Ascending aorta (tissue), 2 donors: Measurements from ENCODE around the gene KRTAP10-3. TPM values are rescaled to one million over a fixed set of nuclear protein-coding genes. Genes with fewer than 3 reads are reported as not detected.

Source experiments
- DNase-seq, 2 donors: peaks; one replicate each; pipeline ENCODE4 v3.0.0-alpha.2; 2019; ENCODE audit warnings: low spot score in 2 of 2
- H3K27ac ChIP-seq, 2 donors: fragments of 200-600 bp; sonication (generic); one replicate each; pipeline ENCODE4 v1.5.1; 2016 to 2017; ENCODE audit warnings: mild to moderate bottlenecking in 1 of 2
- H3K27me3 ChIP-seq: fragments of 200-600 bp; sonication (generic); one replicate; pipeline ENCODE4 v1.5.1; 2017
- H3K36me3 ChIP-seq, 2 donors: fragments of 200-600 bp; sonication (generic); one replicate each; pipeline ENCODE4 v1.5.1; 2016
- H3K4me1 ChIP-seq, 2 donors: fragments of 200-600 bp; sonication (generic); one replicate each; pipeline ENCODE4 v1.5.1; 2016 to 2017; ENCODE audit warnings: mild to moderate bottlenecking in 1 of 2
- H3K4me3 ChIP-seq, 2 donors: fragments of 200-600 bp; sonication (generic); one replicate each; pipeline ENCODE4 v1.5.1; 2016 to 2017; ENCODE audit warnings: mild to moderate bottlenecking in 1 of 2
- H3K9me3 ChIP-seq, 2 donors: fragments of 200-600 bp; sonication (generic); one replicate each; pipeline ENCODE4 v1.5.1; 2016
- CTCF ChIP-seq, 3 experiments: fragments of 200-600 bp in 2 of 3; fragments of 450-650 bp in 1 of 3; sonication (generic) in 2 of 3; IDR thresholded peaks; one replicate each; pipeline ENCODE4 v1.5.1; 2016 to 2019; ENCODE audit warnings: antibody characterized with exemption in 3 of 3, mild to moderate bottlenecking in 1 of 3, moderate library complexity in 1 of 3
- intact Hi-C: fragments of 100-400 bp; cut with DNase I; formaldehyde crosslinking; loops from one replicate; pipeline ENCODE4 v1.15.1; 2023
- total RNA-seq: library from RNA; depleted of rRNA; stranded (reverse); fragments of >200 nt; gene quantifications from one replicate; pipeline ENCODE4 v1.1.0, GENCODE V29; 2016

Gene KRTAP10-3
- total RNA-seq, 1 donor from 2014 or later: not detected

GRCh38 chr21:44533121-44533890 is 25.3 kb downstream of the KRTAP10-3 start:
- intact Hi-C loops: no loop called here
- H3K27ac ChIP-seq: no peak overlapping the region
- DNase-seq: peak in 1 of 2 donors; percentile 52
- H3K4me3 ChIP-seq: no peak overlapping the region
- no peaks in the 10 kb centered on the region for H3K4me1 ChIP-seq
- H3K27me3 ChIP-seq: no peaks in the 10 kb centered on the region
- no peaks in the 10 kb centered on the region for H3K9me3 ChIP-seq
- H3K36me3 ChIP-seq: no peaks in the 10 kb centered on the region
- no peak for TF ChIP-seq CTCF (IDR thresholded peaks at IDR 0.05)

- DNase-seq: peak in 1 of 2 donors; percentile 37
- Histone ChIP-seq H3K9me3 (no peaks in the 10 kb centered on the region), H3K36me3 (no peaks in the 10 kb centered on the region), H3K27ac (no peak overlapping the region), H3K4me1 (no peaks in the 10 kb centered on the region), H3K4me3 (no peak overlapping the region), H3K27me3 (no peaks in the 10 kb centered on the region)
- intact Hi-C loops: no loop called here
- TF ChIP-seq CTCF (IDR thresholded peaks at IDR 0.05): no peak
Measured at GRCh38 chr21:44532712-44533111, 25.9 kb downstream of the KRTAP10-3 start.

- H3K36me3 ChIP-seq: no peaks in the 10 kb centered on the region
- no peaks in the 10 kb centered on the region for H3K4me1 ChIP-seq
- H3K27ac ChIP-seq: no peak overlapping the region
- DNase-seq: peak in 1 of 2 donors; percentile 54
- no peak overlapping the region for H3K4me3 ChIP-seq
- no peaks in the 10 kb centered on the region for H3K27me3 ChIP-seq
- TF ChIP-seq CTCF (IDR thresholded peaks at IDR 0.05): no peak
- intact Hi-C loops: no loop called here
- H3K9me3 ChIP-seq: no peaks in the 10 kb centered on the region
Measured at GRCh38 chr21:44531606-44532564, 26.7 kb downstream of the KRTAP10-3 start.

GRCh38 chr21:44530903-44531605 is 27.5 kb downstream of the KRTAP10-3 start:
- intact Hi-C loops: no loop called here
- Histone ChIP-seq H3K9me3 (no peaks in the 10 kb centered on the region), H3K27me3 (no peaks in the 10 kb centered on the region), H3K27ac (no peak overlapping the region), H3K36me3 (no peaks in the 10 kb centered on the region), H3K4me3 (no peak overlapping the region), H3K4me1 (no peaks in the 10 kb centered on the region)
- TF ChIP-seq CTCF (IDR thresholded peaks at IDR 0.05): no peak
- DNase-seq: peak in 1 of 2 donors; percentile 31

- no peak for TF ChIP-seq CTCF (IDR thresholded peaks at IDR 0.05)
- Histone ChIP-seq H3K27ac (no peak overlapping the region), H3K4me3 (no peak overlapping the region), H3K36me3 (no peaks in the 10 kb centered on the region), H3K4me1 (no peaks in the 10 kb centered on the region), H3K27me3 (no peaks in the 10 kb centered on the region), H3K9me3 (no peaks in the 10 kb centered on the region)
- intact Hi-C loops: no loop called here
- peak in 1 of 2 donors; percentile 22 for DNase-seq
Measured at GRCh38 chr21:44530221-44530902, 28.2 kb downstream of the KRTAP10-3 start.
